NCI-H128 (cell line): ENCODE data around the gene PBRM1.
A peak's percentile ranks its signal among the peaks of the same experiment; 100 is the strongest.
"Not testable (repeated sequence)": the region's sequence is repeated elsewhere in the genome, so short reads cannot be mapped to it uniquely, and the experiment has no call there.

Experiments
- DNase-seq: peaks from one replicate; lab custom pipeline; 2025; ENCODE audit not compliant: unreplicated experiment; lab: John Stamatoyannopoulos, UW

The PBRM1 gene

GRCh38 chr3:52704611-52705437, 19.1 kb upstream of the PBRM1 start:
- DNase-seq: no peak

GRCh38 chr3:52703341-52703740, 17.6 kb upstream of the PBRM1 start:
- no peak for DNase-seq

- no peak for DNase-seq
Measured at GRCh38 chr3:52697632-52697965, 11.9 kb upstream of the PBRM1 start.

GRCh38 chr3:52696830-52697631, 11.3 kb upstream of the PBRM1 start:
- DNase-seq: no peak

GRCh38 chr3:52695798-52696671, 10.3 kb upstream of the PBRM1 start:
- DNase-seq: no peak

- no peak for DNase-seq
Measured at GRCh38 chr3:52694528-52695189, 8.9 kb upstream of the PBRM1 start.

- DNase-seq: no peak
Measured at GRCh38 chr3:52693071-52693470, 7.4 kb upstream of the PBRM1 start.

GRCh38 chr3:52690560-52690959, 4.8 kb upstream of the PBRM1 start:
- no peak for DNase-seq

GRCh38 chr3:52689151-52689550, 3.4 kb upstream of the PBRM1 start:
- no peak for DNase-seq

GRCh38 chr3:52688266-52688665, 2.6 kb upstream of the PBRM1 start:
- no peak for DNase-seq

- DNase-seq: peak; percentile 34
Measured at GRCh38 chr3:52685285-52685708, 416 bp downstream of the PBRM1 start.

- no peak for DNase-seq
Measured at GRCh38 chr3:52684184-52684583, 1.5 kb downstream of the PBRM1 start.

GRCh38 chr3:52683611-52684010, 2.1 kb downstream of the PBRM1 start:
- DNase-seq: no peak

GRCh38 chr3:52682016-52682415, 3.7 kb downstream of the PBRM1 start:
- DNase-seq: no peak

- no peak for DNase-seq
Measured at GRCh38 chr3:52681596-52681995, 4.1 kb downstream of the PBRM1 start.

- DNase-seq: no peak
Measured at GRCh38 chr3:52679811-52680210, 5.9 kb downstream of the PBRM1 start.

- DNase-seq: no peak
Measured at GRCh38 chr3:52679199-52679538, 6.5 kb downstream of the PBRM1 start.

- DNase-seq: no peak
Measured at GRCh38 chr3:52678265-52679198, 7.2 kb downstream of the PBRM1 start.

- not testable (repeated sequence) for DNase-seq
Measured at GRCh38 chr3:52676201-52676600, 9.5 kb downstream of the PBRM1 start.

- DNase-seq: no peak
Measured at GRCh38 chr3:52671676-52672075, 14.0 kb downstream of the PBRM1 start.
